DMS53 treated with DMSO at 0.1 percent for 48 hours (cell line): ENCODE data around the gene FOSL2.

Source experiments
- DNase-seq: peaks from one replicate; lab custom pipeline; 2025; ENCODE audit not compliant: unreplicated experiment; lab: John Stamatoyannopoulos, UW

Gene FOSL2

DNA sequence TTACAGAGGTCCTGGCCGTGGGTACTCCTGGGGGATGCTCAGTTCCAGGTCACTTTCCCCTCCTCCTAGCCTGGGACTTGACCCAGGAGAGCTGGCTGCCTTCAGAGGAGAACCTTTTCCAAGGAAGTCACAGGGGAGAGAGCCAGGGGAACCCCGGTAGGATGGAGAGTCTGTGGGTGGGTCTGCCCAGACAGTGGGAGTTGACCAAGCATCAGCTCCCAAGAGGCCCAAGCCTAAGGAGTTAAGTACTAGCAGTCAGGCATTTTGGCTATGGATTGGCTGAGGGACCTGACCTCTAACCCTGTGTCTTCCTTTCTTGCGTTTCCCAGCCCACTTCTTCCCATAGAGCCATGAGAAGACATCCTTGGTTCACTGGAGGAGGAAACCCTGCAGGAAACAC, 54.4 kb downstream of the FOSL2 start:
- no peak for DNase-seq

DNA sequence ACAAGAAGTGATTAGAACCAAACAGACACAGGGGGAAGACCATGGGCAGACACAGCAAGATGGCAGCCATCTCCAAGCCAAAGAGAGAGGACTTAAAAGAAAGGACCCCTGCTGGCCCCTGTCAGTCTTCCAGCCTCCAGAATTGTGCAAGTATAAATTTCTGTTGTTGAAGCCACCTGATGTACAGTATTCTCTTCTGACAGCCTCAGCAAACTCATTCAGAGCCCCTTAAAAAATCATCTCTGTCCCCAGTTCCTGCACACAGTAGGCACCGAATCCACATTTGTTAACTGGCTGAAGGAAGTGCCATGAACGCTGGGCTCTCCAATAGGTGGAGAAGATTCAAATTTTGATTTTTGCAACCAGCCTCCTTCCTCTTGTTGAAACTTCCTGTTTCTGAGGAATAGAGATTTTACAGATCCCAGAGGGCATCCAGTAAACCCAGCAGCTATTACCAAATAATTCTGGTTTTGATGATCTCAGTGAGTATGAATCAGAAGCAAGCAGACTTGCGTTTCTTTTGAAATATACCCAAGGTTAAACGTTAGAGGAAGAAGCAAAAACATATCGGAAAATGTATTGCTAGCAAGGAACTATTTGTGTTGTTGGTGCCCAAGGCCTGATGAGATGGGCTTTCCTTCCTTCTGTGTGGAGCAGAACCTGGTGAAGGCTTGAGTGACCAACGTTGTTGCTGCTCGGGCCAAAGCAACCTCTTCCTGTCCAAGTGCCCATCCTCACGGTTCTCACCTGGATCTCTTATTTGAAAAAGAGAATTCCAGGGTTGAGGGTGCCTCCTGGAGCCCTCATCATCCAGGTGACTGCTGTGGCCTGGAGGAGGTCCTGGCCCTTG, 55.5 kb downstream of the FOSL2 start:
- DNase-seq: no peak

DNA sequence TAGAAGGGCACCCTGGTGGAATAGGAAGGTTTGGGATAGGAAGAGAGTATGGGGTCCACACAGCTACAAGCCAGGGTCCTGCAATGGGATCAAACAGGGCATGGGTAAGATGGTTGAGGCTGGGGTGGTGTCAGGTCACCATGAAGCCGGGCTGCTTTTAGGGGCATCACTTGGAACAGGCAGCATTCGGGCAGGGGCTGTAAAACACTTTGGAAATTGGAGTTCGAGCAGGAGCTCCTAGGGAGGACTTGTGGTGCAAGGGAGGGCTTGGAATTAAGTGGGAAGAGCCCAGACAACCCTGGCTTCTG, 56.1 kb downstream of the FOSL2 start:
- no peak for DNase-seq

DNA sequence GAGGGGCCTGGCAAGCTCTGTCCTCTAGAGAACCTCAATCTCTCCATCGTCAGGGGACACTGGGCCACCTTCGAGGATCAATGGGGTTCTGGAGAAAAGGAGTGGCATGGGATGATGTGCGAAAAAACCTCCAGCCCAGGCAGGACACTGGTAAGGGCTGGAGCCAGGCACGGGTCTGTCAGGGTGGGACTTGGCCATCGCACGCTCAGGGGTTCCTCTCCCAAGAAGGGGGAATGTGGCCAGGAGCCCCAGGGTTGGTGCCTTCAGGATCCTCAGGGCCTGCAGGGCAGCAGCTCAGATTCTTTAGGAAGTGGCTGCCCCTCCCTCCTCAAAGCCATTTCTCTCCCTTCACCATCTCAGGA, 56.4 kb downstream of the FOSL2 start:
- no peak for DNase-seq

DNA sequence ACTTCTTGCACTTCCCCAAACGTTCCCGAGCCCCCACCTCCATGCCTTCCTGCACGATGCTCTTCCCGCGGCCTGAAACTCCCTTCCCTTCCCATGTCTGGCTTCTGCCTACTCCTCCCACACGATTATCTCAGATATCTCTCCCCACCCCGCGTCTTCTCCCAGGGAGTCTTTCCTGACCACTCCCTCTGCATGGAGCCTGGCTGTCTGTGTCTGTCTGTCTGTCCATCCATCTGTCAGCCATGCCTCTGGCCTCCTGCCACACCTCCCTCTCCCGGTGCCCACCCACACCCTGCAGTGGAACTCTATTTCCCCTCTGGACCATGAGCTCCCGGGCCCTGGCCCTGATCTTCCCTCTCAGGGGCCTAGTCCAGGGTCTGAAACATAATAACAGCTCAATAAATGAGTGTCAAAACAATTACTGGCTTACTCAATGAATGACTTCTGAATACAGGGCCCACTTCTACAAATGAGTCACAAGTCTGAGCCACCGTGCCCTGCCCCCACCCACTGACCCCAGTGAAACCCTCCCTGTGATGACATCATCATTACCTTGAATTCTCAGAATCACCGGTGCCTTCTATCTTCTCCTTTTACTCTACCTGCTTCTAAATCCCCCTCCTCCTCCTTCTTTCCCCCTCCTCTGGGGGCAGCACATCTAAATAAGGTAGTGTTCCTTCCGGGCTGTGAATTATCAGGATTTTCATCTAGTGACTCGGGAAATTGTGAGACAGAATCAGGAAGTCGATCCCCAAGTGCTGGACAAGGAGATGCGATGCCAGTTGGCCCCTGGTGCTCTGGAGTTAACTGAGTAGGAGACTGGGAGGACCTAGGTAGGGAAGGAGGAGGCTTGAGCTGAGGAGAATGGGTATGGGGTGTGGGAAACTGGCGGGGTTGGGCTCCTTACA, 57.1 kb downstream of the FOSL2 start:
- no peak for DNase-seq

DNA sequence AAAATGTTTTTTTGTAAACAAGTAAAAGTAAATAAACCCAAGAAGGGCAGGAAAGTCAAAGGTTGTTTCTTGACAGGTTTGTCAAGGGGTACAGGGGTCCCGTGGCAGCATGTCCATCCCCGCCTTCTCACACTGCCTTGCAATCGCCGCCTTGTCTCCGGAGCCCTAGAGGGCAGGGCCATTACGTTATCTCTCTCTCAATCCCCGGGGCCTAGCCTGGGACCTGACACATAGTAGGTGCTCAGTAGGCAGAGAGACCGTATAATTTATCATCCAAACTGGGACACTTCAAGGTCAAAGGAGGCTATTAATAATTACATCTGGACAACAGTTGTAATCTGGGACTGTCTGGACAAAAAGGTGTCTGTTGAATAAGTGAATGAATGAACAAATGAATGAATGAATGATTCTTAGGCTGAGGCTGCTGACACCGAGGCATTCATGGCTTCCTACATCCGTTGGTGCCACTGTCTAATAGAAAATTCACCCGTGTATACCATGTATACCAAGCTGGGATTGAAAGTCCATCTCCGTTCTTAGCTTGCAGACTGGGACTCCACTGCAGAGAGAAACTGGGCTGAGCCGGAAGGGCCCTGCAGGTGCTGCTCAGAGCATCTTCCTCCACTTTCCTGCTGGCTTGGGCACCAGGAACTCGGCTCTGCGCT, 58.4 kb downstream of the FOSL2 start:
- DNase-seq: no peak

DNA sequence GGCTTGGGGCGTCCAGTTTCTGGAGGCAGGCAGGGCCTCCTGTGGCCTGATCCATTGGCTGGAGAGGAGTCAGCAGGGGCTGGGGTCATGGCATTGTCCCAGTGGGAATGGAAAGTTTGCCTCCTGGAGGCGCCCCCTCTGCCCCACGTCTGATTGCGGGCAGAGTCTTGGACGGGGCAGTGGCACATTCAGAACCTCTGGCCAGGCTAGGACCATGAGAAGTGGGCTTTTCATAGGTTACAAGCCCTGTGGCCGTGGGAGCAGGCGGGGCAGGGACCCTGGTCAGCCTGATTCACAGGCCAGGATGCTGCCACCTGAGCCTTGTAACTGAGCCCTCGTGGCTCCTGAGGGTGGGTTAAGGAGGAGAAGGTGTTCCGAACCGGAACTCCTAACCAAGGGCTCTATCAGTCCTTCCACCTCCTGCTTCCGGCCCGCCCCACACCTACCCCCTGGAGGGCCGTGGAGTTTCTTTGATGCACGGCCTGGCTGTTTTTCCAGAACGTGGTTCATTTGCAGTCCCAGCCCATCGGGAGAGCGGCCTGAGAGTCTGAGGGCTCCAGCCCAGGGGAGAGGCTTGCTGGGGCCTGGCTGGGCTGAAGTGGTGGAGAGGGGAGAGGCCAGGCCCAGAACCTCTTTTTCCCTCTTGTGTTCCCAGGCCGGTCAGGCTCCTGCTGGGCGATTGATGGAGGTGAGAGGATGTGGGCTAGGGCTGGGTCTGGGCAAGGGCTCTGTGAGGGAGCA, 59.3 kb downstream of the FOSL2 start:
- DNase-seq: no peak

DNA sequence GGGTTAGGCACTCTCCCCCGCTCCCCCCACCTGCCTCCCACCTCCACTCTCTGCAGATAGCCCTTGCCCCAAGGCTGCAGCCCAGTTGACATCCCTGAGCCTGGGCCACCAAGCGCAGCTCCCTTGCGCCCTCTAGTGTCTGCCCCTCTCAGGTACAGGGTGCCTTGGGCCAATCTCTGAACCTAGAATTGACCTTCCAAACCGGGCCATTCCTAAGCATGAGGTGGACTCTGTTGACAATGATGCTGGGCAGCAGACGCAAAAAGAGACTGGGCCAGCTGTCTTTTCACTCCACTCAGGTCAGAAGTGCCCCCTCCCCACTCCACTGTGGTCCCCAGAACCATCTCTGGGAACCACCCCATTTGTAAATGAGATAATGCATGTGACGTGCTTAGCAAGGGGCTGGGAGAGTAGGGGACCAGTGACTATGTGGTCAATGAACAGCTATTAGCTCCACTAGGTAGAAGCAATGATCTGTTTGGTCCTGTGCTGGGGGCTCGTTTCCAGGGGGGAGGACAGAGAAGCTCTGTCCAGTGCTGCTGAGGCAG, 60.0 kb downstream of the FOSL2 start:
- DNase-seq: no peak

DNA sequence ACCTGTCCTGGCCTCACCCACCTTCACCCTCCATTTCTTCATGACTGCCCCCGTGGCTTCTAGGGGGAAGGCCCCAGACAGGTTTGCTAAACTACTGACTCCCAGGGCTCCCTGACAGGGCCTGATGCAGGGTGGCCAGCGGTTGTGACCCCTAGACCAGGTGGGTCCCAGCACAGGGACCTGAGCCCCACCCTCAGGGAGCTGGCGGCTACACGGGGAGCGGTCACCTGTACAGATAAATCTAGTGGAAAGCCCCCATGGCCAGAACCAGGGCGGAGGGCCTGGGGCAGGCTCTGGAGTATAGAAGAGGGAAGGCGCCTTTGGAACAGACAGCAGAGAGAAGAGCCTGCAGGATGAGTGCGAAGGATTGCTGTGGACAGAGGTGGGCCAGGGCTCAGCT, 60.7 kb downstream of the FOSL2 start:
- no peak for DNase-seq

DNA sequence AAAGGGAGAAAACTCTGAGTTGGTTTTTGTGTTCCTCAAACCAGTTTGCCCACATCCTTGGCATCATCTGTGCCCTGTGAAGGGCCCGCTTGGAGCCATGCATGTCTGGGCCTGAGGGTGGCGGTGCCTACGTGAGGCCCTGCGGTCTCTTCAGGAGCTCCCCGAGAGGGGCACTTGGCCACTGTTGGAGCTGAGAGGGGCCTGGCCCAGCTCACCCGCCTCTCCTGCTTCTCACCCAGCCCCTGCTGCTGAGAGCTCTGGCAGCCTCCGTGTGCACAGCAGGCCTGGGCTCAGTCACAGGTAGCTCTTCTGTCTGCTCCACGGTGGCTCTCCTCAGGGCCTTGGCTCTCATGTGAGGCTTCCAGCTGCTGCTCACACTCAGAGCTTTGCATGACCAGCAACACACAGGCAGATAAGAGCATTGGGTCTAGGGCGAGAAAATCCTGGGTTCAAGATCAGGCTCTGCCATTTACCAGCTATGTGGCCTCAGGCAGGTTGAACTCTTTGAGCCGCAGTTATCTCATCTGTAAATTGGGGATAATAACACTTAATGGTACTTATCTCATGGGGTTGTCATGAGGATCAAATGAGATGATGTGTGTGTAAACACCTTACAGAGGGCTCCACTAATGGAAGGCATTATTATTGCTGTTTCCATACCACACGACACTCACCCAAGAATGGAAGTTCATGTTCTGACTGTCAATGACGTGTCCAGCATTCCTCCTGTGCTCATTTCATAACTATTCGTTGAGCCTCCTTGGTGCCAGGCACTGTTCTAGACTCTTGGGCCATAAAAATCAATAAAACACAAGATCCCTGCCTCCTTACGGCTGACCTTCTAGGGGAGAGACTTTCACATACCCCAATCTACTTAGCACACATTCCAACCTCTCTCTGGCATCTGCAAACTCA, 61.6 kb downstream of the FOSL2 start:
- DNase-seq: no peak

DNA sequence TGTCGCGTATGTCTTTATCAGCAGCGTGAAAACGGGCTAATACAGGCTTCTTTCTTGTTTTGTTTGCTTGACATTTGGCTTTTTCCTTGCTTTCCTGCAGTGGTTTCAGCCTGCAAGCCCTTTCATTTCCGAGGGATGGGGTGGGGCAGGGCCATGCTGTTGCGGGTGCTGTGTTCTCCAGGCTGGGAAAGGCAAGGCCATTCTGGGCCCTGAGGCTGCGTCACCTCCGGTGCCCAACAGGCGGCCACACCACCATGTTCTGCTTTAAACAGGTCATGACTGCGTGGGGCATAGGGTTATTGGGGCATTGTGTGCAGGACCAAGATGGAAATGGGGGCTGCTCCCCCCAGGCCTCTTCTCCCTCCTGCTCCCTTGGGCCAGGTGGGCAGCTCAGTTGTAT, 64.6 kb downstream of the FOSL2 start:
- no peak for DNase-seq

DNA sequence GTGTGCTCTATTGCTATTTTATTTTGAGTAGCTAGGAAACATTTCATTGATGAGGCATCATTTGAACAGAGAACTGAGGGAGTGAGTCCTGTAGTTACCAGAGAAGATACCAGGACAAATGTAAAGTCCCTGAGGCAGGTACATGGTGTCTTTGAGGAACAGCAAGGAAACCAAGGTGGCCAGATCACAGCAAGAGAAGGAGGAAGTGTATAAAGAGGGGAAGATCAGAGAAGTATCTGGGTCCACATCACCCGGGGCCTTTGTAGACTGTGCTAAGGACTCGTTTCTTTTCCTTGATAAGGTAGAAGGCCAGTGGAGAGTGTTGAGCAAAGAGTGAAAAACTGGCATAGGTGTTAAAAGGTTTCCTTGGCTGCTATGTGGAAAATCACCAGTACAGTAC, 68.4 kb downstream of the FOSL2 start:
- DNase-seq: no peak

DNA sequence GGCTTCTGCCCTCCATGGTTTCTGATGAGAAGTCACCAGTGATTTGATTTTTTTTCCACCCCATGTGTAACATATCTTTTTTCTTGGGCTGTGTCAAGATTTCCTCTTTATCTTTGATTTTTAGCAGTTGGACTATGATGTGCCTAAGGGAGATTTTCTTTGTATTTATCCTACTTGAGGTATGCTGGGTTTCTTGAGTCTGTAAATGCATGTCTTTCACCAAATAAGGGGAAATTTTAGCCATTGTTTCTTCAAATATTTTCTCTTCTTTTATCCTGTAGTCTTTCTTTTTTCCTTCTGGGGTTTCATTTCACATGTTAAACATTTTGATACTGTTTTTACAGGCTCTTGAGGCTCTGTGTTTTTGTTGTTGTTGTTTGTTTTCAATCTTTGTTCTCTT, 69.5 kb downstream of the FOSL2 start:
- DNase-seq: no peak

DNA sequence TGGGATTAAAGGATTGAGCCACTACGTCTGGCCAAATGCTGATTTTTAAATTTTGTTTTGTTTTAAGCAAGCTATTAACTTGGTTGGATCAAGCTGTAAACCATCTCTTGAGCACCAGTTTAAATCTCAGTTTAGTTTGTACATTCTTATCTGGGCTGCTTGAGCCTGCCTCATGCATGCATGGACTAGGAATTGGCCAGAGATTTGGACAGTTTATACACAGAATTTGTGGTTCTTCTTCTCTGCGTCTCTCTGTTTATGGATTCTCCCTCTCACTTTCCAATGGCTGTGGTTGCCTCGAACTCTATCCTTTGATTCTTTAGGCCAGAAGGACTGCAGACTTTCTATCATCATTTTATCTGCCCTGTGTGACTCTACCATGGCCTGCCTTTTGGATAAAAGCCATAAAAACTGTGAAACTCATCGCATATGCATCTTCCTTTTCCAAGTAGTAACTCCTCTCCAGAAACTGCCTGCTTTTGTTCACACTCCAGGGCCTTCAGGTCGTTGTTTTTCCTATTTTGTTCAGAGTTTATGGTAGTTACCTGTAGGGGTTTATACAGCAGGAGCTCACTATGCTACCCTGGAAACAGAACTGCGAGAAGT, 70.7 kb downstream of the FOSL2 start:
- no peak for DNase-seq

DNA sequence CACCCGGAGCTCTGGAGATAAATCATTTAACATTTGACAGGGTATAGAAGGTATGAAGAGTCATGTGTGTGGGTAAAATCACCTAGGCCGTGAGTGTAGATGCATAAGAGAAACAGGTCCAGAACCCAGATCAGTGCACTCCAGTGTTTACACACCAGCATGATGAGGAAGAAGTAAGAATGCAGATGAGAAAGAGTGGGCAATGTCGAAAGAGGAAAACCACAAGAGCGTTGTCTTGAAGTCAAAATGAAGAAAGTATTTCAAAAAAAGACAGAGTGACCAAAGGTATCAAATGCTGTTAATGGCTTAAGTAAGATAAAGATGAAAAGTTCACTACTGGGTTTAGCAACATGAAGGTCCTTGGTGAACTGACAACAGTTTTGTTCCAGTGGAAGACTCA, 71.2 kb downstream of the FOSL2 start:
- DNase-seq: no peak

DNA sequence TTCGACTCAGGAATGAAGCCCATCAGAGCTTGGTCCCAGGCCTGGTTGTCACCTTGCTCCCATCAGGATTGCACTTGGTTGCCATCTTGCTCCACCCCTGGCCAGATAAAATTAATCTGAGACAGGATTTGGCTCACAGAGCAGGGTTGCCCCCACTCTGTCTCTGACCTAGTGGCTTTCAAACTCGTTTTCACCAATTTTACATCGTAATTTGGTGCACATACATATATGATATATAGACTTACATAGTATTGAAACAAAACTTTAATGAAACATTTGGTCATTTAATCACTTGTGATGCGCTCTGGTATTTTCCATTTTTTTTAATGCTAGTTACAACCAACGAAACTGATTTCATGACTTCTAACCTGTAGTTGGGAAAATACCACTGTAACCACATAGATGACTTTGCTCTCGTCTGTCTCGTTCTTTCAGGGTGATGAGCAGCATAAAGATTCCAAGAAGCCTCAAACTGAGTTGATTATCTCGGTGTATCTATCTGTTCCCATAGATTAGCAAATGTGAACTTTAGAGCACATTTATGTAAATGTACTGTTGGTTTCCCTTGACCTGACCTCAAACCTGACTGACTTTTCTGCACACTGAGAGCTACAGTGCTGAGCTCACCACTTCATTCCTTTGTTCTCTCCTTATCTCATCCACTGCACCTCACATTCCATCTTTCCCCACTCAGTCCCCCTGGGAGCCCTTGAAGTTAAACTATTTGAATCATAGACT, 72.7 kb downstream of the FOSL2 start:
- DNase-seq: no peak
